Measurements from ENCODE around the gene CERK.
A peak's percentile ranks its signal among the peaks of the same experiment; 100 is the strongest.

The CERK gene

GRCh38 chr22:46764779-46765485 lies 26.9 kb upstream of the CERK start:
- H3K4me3 ChIP-seq (ENCODE audit: low read length) = no peak overlapping the region
- DNase-seq (ENCODE audit: low read depth) = no peak
- no peak for TF ChIP-seq CTCF (conservative IDR thresholded peaks at IDR 0.05; ENCODE audit: low read depth, low read length)

GRCh38 chr22:46764140-46764680 lies 26.2 kb upstream of the CERK start:
- no peak overlapping the region for H3K4me3 ChIP-seq (ENCODE audit: low read length)
- TF ChIP-seq CTCF (conservative IDR thresholded peaks at IDR 0.05; ENCODE audit: low read depth, low read length) = no peak

GRCh38 chr22:46763051-46763705 lies 25.1 kb upstream of the CERK start:
- peak overlapping the region; percentile 98 for H3K4me3 ChIP-seq (ENCODE audit: low read length)
- no peak for TF ChIP-seq CTCF (conservative IDR thresholded peaks at IDR 0.05; ENCODE audit: low read depth, low read length)
- no peak for DNase-seq (ENCODE audit: low read depth)

More at GRCh38 chr22:46764140-46764680, 26.2 kb upstream of the CERK start:
- no peak for DNase-seq (ENCODE audit: low read depth)

- peak within 1 kb of the TSS; percentile 98 for H3K4me3 ChIP-seq (ENCODE audit: low read length)
- peak; percentile 76 for DNase-seq (ENCODE audit: low read depth)
- no peak for TF ChIP-seq CTCF (conservative IDR thresholded peaks at IDR 0.05; ENCODE audit: low read depth, low read length)
Measured at GRCh38 chr22:46762238-46763050, 24.4 kb upstream of the CERK start, which contains the start of gene TBC1D22A. TBC1D22A (plus strand) TSS chr22:46762650; CDS start chr22:46762787, 137 bp downstream.

- peak overlapping the region; percentile 98 for H3K4me3 ChIP-seq (ENCODE audit: low read length)
- DNase-seq (ENCODE audit: low read depth) = no peak
- no peak for TF ChIP-seq CTCF (conservative IDR thresholded peaks at IDR 0.05; ENCODE audit: low read depth, low read length)
Measured at GRCh38 chr22:46761539-46762237, 23.6 kb upstream of the CERK start.

- no peak for DNase-seq (ENCODE audit: low read depth)
- TF ChIP-seq CTCF (conservative IDR thresholded peaks at IDR 0.05; ENCODE audit: low read depth, low read length) = no peak
- no peak overlapping the region for H3K4me3 ChIP-seq (ENCODE audit: low read length)
Measured at GRCh38 chr22:46761017-46761416, 23.0 kb upstream of the CERK start.

Data from retinal pigment epithelial cell (primary cell).